HG03139 (cell line): Measurements from ENCODE around the gene ANKRD62.

ENCODE experiments used
- ATAC-seq: cut with Tn5 transposase; IDR thresholded peaks from one replicate; pipeline ENCODE4 v1.9.1; 2021; ENCODE audit not compliant: unreplicated experiment

The ANKRD62 gene

DNA sequence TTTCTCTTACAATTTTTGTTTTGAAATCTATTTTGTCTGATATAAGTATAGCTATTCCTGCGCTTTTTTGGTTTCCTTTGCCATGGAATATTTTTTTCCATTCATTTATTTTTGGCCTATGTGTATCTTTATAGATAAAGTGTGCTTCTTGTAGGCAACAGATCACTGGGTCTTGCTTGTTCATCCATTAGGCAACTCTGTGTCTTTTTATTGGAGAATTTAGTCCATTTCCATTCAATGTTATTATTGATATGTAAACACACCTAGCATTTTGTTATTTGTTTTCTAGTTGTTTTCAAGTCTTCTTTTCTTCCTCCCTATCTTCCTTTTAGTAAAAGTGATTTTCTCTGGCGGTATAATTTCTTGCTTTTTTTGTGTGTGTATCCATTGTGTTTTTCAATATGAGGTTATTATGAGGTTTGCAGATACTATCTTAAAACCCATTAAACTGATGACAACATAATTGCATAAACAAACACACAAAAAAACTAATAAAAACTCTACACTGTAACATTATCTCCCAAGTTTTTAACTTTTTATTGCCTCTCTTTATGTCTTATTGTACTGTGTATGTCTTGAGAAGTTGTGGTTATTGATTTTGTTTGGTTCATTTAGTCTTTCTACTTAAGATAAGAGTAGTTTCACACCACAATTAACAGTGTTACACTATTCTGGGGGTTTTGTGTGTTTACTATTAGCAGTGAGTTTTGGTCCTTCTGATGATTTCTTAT lies 71.6 kb downstream of the ANKRD62 start:
- ATAC-seq = no peak
